Stimulated activated naive B cell treated with anti-CD40 and anti-IgM and Interleukin-4, amounts not matched to agents 10 μg/mL and 1 μg/mL and 100 μg/mL, for 72 hours (primary cell): ENCODE results near the gene CCDC137.
"Not testable (repeated sequence)": the region's sequence is repeated elsewhere in the genome, so short reads cannot be mapped to it uniquely, and the experiment has no call there.

Experiments used
- ATAC-seq, 2 donors: fragments of 150-1000 bp; cut with Tn5 transposase; replicated peaks; 2 replicates each; pipeline ENCODE4 v1.10.0; 2021; ENCODE audit warnings: moderate library complexity in 1 of 2
- DNase-seq: peaks from one replicate; pipeline ENCODE4 v3.0.0; 2021
- H3K27ac Mint-ChIP-seq: one replicate; pipeline ENCODE4 v1.8.0; 2022; ENCODE audit warnings: mild to moderate bottlenecking, mixed read lengths
- H3K27me3 Mint-ChIP-seq, 2 donors: one replicate each; pipeline ENCODE4 v1.8.0; 2022; ENCODE audit warnings: mixed read lengths in 2 of 2
- H3K36me3 Mint-ChIP-seq, 2 donors: one replicate each; pipeline ENCODE4 v1.8.0; 2022; ENCODE audit warnings: mixed read lengths in 2 of 2, mild to moderate bottlenecking in 1 of 2
- H3K4me1 Mint-ChIP-seq, 2 donors: one replicate each; pipeline ENCODE4 v1.8.0; 2022; ENCODE audit warnings: mixed read lengths in 2 of 2, mild to moderate bottlenecking in 1 of 2
- H3K4me3 Mint-ChIP-seq, 2 donors: one replicate each; pipeline ENCODE4 v1.8.0; 2022; ENCODE audit warnings: mild to moderate bottlenecking in 2 of 2, mixed read lengths in 2 of 2, moderate library complexity in 1 of 2
- H3K9me3 Mint-ChIP-seq, 2 donors: one replicate each; pipeline ENCODE4 v1.8.0; 2022; ENCODE audit warnings: mixed read lengths in 2 of 2, mild to moderate bottlenecking in 1 of 2

The CCDC137 gene

GRCh38 chr17:81659038-81659437 lies 7.5 kb upstream of the CCDC137 start:
- DNase-seq (no peak), ATAC-seq (peak in 1 of 2 donors; percentile 54)
- H3K36me3 Mint-ChIP-seq, result peaks cover under 1 to 2% of the 10 kb centered on the region in 2 donors
- H3K27me3 Mint-ChIP-seq, result peaks cover 0 to 3% of the 10 kb centered on the region in 2 donors
- H3K4me1 Mint-ChIP-seq, result peaks cover 3 to 8% of the 10 kb centered on the region in 2 donors
- H3K4me3 Mint-ChIP-seq, result no peak overlapping the region
- H3K9me3 Mint-ChIP-seq, result no peaks in the 10 kb centered on the region
- no peak overlapping the region for H3K27ac Mint-ChIP-seq

GRCh38 chr17:81660441-81660840 lies 6.1 kb upstream of the CCDC137 start:
- Mint-ChIP-seq H3K36me3 (peaks cover 10 to 11% of the 10 kb centered on the region in 2 donors), H3K27ac (no peak overlapping the region), H3K9me3 (no peaks in the 10 kb centered on the region), H3K4me3 (no peak overlapping the region), H3K27me3 (no peaks in the 10 kb centered on the region), H3K4me1 (peaks cover 5 to 10% of the 10 kb centered on the region in 2 donors)
- DNase-seq, result no peak
- ATAC-seq, result no peak

- H3K36me3 Mint-ChIP-seq, result peaks cover 18 to 24% of the 10 kb centered on the region in 2 donors
- ATAC-seq, result no peak
These were observed 4.5 kb upstream of the CCDC137 start for GRCh38 chr17:81662002-81662401.

GRCh38 chr17:81664051-81664470 lies 2.5 kb upstream of the CCDC137 start:
- Mint-ChIP-seq H3K4me1 (peaks cover 21 to 38% of the 10 kb centered on the region in 2 donors), H3K4me3 (peak overlapping the region; percentile 13 to 32), H3K27ac (peak overlapping the region; percentile 37), H3K9me3 (no peaks in the 10 kb centered on the region), H3K36me3 (peaks cover 26 to 37% of the 10 kb centered on the region in 2 donors), H3K27me3 (no peaks in the 10 kb centered on the region)
- no peak for DNase-seq
- ATAC-seq, result no peak

More at GRCh38 chr17:81662002-81662401, 4.5 kb upstream of the CCDC137 start:
- no peak overlapping the region for H3K27ac Mint-ChIP-seq
- no peak overlapping the region for H3K4me3 Mint-ChIP-seq
- DNase-seq, result no peak
- no peaks in the 10 kb centered on the region for H3K27me3 Mint-ChIP-seq
- H3K4me1 Mint-ChIP-seq, result peaks cover 11 to 22% of the 10 kb centered on the region in 2 donors
- no peaks in the 10 kb centered on the region for H3K9me3 Mint-ChIP-seq

GRCh38 chr17:81665205-81666091 lies 1.1 kb upstream of the CCDC137 start:
- no peaks in the 10 kb centered on the region for H3K9me3 Mint-ChIP-seq
- H3K36me3 Mint-ChIP-seq, result peaks cover 35 to 50% of the 10 kb centered on the region in 2 donors
- DNase-seq (no peak), ATAC-seq (peak; percentile 42 to 45)
- H3K27me3 Mint-ChIP-seq, result no peaks in the 10 kb centered on the region
- H3K4me3 Mint-ChIP-seq, result peak overlapping the region; percentile 90
- H3K4me1 Mint-ChIP-seq, result peaks cover 21 to 38% of the 10 kb centered on the region in 2 donors
- peak overlapping the region; percentile 96 for H3K27ac Mint-ChIP-seq

- peaks cover 21 to 38% of the 10 kb centered on the region in 2 donors for H3K4me1 Mint-ChIP-seq
- no peak for DNase-seq
These were observed 520 bp upstream of the CCDC137 start for GRCh38 chr17:81666092-81666341.

GRCh38 chr17:81667754-81668153 lies 1.2 kb downstream of the CCDC137 start:
- DNase-seq (no peak), ATAC-seq (no peak)
- Mint-ChIP-seq H3K4me1 (peaks cover 21 to 43% of the 10 kb centered on the region in 2 donors), H3K27me3 (no peaks in the 10 kb centered on the region), H3K4me3 (peak overlapping the region; percentile 90), H3K9me3 (no peaks in the 10 kb centered on the region), H3K36me3 (peaks cover 46 to 63% of the 10 kb centered on the region in 2 donors), H3K27ac (peak overlapping the region; percentile 96)

More at GRCh38 chr17:81666092-81666341, 520 bp upstream of the CCDC137 start:
- Mint-ChIP-seq H3K36me3 (peaks cover 35 to 50% of the 10 kb centered on the region in 2 donors), H3K9me3 (no peaks in the 10 kb centered on the region), H3K27me3 (no peaks in the 10 kb centered on the region), H3K27ac (peak overlapping the region; percentile 96), H3K4me3 (peak overlapping the region; percentile 90)
- ATAC-seq, result no peak

- Mint-ChIP-seq H3K4me3 (no peak overlapping the region), H3K9me3 (no peaks in the 10 kb centered on the region), H3K36me3 (peaks cover 45 to 50% of the 10 kb centered on the region in 2 donors), H3K4me1 (peaks cover 19 to 50% of the 10 kb centered on the region in 2 donors), H3K27me3 (no peaks in the 10 kb centered on the region), H3K27ac (no peak overlapping the region)
- ATAC-seq (no peak), DNase-seq (no peak)
These were observed 6.0 kb downstream of the CCDC137 start for GRCh38 chr17:81672504-81672903.

- no peak for DNase-seq
- Mint-ChIP-seq H3K4me1 (peaks cover 14 to 45% of the 10 kb centered on the region in 2 donors), H3K27me3 (no peaks in the 10 kb centered on the region), H3K27ac (no peak overlapping the region), H3K36me3 (peaks cover 40 to 48% of the 10 kb centered on the region in 2 donors), H3K9me3 (no peaks in the 10 kb centered on the region), H3K4me3 (no peak overlapping the region)
- ATAC-seq, result no peak
These were observed 6.4 kb downstream of the CCDC137 start for GRCh38 chr17:81672954-81673353.

GRCh38 chr17:81673561-81674258 lies 7.2 kb downstream of the CCDC137 start:
- peaks cover 38 to 43% of the 10 kb centered on the region in 2 donors for H3K36me3 Mint-ChIP-seq
- peaks cover 9 to 38% of the 10 kb centered on the region in 2 donors for H3K4me1 Mint-ChIP-seq
- DNase-seq (no peak), ATAC-seq (no peak)
- no peak overlapping the region for H3K27ac Mint-ChIP-seq
- H3K9me3 Mint-ChIP-seq, result no peaks in the 10 kb centered on the region
- no peaks in the 10 kb centered on the region for H3K27me3 Mint-ChIP-seq
- no peak overlapping the region for H3K4me3 Mint-ChIP-seq

GRCh38 chr17:81675515-81676221 lies 9.1 kb downstream of the CCDC137 start:
- H3K4me3 Mint-ChIP-seq, H3K9me3 Mint-ChIP-seq, DNase-seq, H3K27me3 Mint-ChIP-seq: not testable (repeated sequence)
- Mint-ChIP-seq H3K27ac (peak overlapping the region; percentile 62), H3K4me1 (peaks cover 11 to 36% of the 10 kb centered on the region in 2 donors), H3K36me3 (peaks cover 27 to 38% of the 10 kb centered on the region in 2 donors)
- ATAC-seq, result peak; percentile 25 to 44

GRCh38 chr17:81676906-81677305 lies 10.4 kb downstream of the CCDC137 start:
- Mint-ChIP-seq H3K4me1 (peaks cover 14 to 39% of the 10 kb centered on the region in 2 donors), H3K27ac (peak overlapping the region; percentile 25), H3K27me3 (no peaks in the 10 kb centered on the region), H3K36me3 (peaks cover 31% of the 10 kb centered on the region in 2 donors), H3K4me3 (no peak overlapping the region), H3K9me3 (no peaks in the 10 kb centered on the region)
- ATAC-seq (no peak), DNase-seq (no peak)

GRCh38 chr17:81680150-81680549 lies 13.6 kb downstream of the CCDC137 start:
- Mint-ChIP-seq H3K27ac (no peak overlapping the region), H3K36me3 (peaks cover 13 to 25% of the 10 kb centered on the region in 2 donors), H3K9me3 (no peaks in the 10 kb centered on the region), H3K4me3 (no peak overlapping the region), H3K27me3 (no peaks in the 10 kb centered on the region), H3K4me1 (peaks cover 21 to 37% of the 10 kb centered on the region in 2 donors)
- ATAC-seq, result no peak
- no peak for DNase-seq

GRCh38 chr17:81681672-81682071 lies 15.1 kb downstream of the CCDC137 start:
- Mint-ChIP-seq H3K4me3 (peak overlapping the region; percentile 30 to 36), H3K9me3 (no peaks in the 10 kb centered on the region), H3K36me3 (peaks cover 17 to 28% of the 10 kb centered on the region in 2 donors), H3K27me3 (no peaks in the 10 kb centered on the region), H3K4me1 (peaks cover 24 to 35% of the 10 kb centered on the region in 2 donors), H3K27ac (peak overlapping the region; percentile 56)
- ATAC-seq, result no peak
- no peak for DNase-seq
